CD4-positive, alpha-beta T cell (primary cell): ENCODE results near the gene SPOP. TPM values are rescaled to one million over a fixed set of nuclear protein-coding genes. Genes with fewer than 3 reads are reported as not detected.

ENCODE experiments used
- ATAC-seq: fragments of 200-7000 bp; cut with Tn5 transposase; one replicate; pipeline ENCODE4 v1.10.0; 2022; ENCODE audit warnings: mild to moderate bottlenecking; ENCODE audit not compliant: poor library complexity
- CTCF ChIA-PET: fragments of 350-600 bp; sonication (Branson Sonifier 250); formaldehyde crosslinking; loops from one replicate; lab custom pipeline; 2021; ENCODE audit warnings: antibody characterized with exemption, inconsistent platforms; lab: Charles Lee
- POLR2A ChIA-PET: fragments of 350-600 bp; sonication (Branson Sonifier 250); formaldehyde crosslinking; loops from one replicate; lab custom pipeline; 2021; ENCODE audit warnings: antibody characterized with exemption, inconsistent platforms; lab: Charles Lee
- DNase-seq, 14 experiments: peaks; one replicate each; pipeline ENCODE4 v3.0.0-alpha.2; 2013 to 2020; ENCODE audit warnings: mixed read lengths in 2 of 14
- H3K27ac ChIP-seq, 2 donors: one replicate each; pipeline versions ENCODE4 v1.5.1 to v1.7.0; 2013; ENCODE audit warnings: low read length in 2 of 2, low read depth in 1 of 2, mild to moderate bottlenecking in 1 of 2
- H3K27me3 ChIP-seq, 2 experiments: 1 replicate in 1 of 2; 2 replicates in 1 of 2; pipeline versions ENCODE4 v1.6.1 to v1.7.0; 2013; ENCODE audit warnings: low read length in 2 of 2, control low read depth in 1 of 2, mild to moderate bottlenecking in 1 of 2, moderate library complexity in 1 of 2; ENCODE audit not compliant: insufficient read depth in 2 of 2, control insufficient read depth in 1 of 2
- H3K36me3 ChIP-seq: one replicate; pipeline ENCODE4 v1.6.1; 2013; ENCODE audit warnings: low read length, control low read depth; ENCODE audit not compliant: insufficient read depth
- H3K4me1 ChIP-seq: one replicate; pipeline ENCODE4 v1.6.1; 2013; ENCODE audit warnings: low read length, control low read depth; ENCODE audit not compliant: insufficient read depth
- H3K4me3 ChIP-seq: one replicate; pipeline ENCODE4 v1.5.1; 2013; ENCODE audit warnings: mild to moderate bottlenecking, low read length, moderate library complexity
- H3K9me3 ChIP-seq, 2 experiments: 1 replicate in 1 of 2; 2 replicates in 1 of 2; pipeline versions ENCODE4 v1.6.1 to v1.7.0; 2013; ENCODE audit warnings: low read length in 2 of 2, mild to moderate bottlenecking in 2 of 2, control low read depth in 1 of 2, moderate library complexity in 1 of 2; ENCODE audit not compliant: control insufficient read depth in 1 of 2, insufficient read depth in 1 of 2
- H3K27ac Mint-ChIP-seq: one replicate; pipeline ENCODE4 v1.8.0; 2020; ENCODE audit warnings: mixed read lengths
- H3K27me3 Mint-ChIP-seq: one replicate; pipeline ENCODE4 v1.8.0; 2021; ENCODE audit warnings: mixed read lengths
- H3K36me3 Mint-ChIP-seq: one replicate; pipeline ENCODE4 v1.8.0; 2021; ENCODE audit warnings: low read depth, mixed read lengths
- H3K4me1 Mint-ChIP-seq: one replicate; pipeline ENCODE4 v1.8.0; 2021; ENCODE audit warnings: low read depth, mixed read lengths
- H3K4me3 Mint-ChIP-seq: one replicate; pipeline ENCODE4 v1.8.0; 2020; ENCODE audit warnings: mild to moderate bottlenecking, mixed read lengths
- H3K9me3 Mint-ChIP-seq: one replicate; pipeline ENCODE4 v1.8.0; 2020; ENCODE audit warnings: mixed read lengths
- CTCF ChIP-seq: fragments of 200-600 bp; IDR thresholded peaks from one replicate; pipeline ENCODE4 v1.8.0; 2022; ENCODE audit warnings: antibody characterized with exemption, mild to moderate bottlenecking
- intact Hi-C, 2 experiments: fragments of 100-400 bp; cut with DNase I in 1 of 2; cut with micrococcal nuclease in 1 of 2; formaldehyde crosslinking; loops; one replicate each; pipeline versions ENCODE4 v1.15.1 to v1.9.0; 2023 to 2025; cut with DNase I, micrococcal nuclease
- total RNA-seq, 174 experiments: library from RNA in 2 of 174; stranded (reverse) in 2 of 174; gene quantifications; one replicate each; pipeline ENCODE4 v1.2.3 and lab custom pipeline; 2021 to 2026

Gene SPOP
- total RNA-seq, 2 experiments from 2014 or later: 38.7 to 41.5 TPM

- ChIA-PET POLR2A (interaction anchor here (1.0 kb wide), 1 partner anchor 9 kb away, joined by 3 read pairs; no protein-coding TSS in a partner anchor), CTCF (interaction anchor here (0.7 to 2.9 kb wide), 3 partner anchors 12 to 43 kb away, joined by 5 to 7 read pairs (median 7); no protein-coding TSS in a partner anchor)
- DNase-seq: no peak
- ATAC-seq: no peak
- no peaks in the 10 kb centered on the region for H3K9me3 ChIP-seq
- intact Hi-C loops: loop anchor here in 1 of 2 experiments (10.0 kb wide), 1 partner anchor 82 kb away; no protein-coding TSS in a partner anchor
- TF ChIP-seq CTCF: no peak
- peaks cover 90% of the 10 kb centered on the region for H3K36me3 Mint-ChIP-seq
- H3K36me3 ChIP-seq: peaks cover 92% of the 10 kb centered on the region
- H3K4me3 Mint-ChIP-seq: no peak overlapping the region
- H3K27ac ChIP-seq: no peak overlapping the region
- H3K9me3 Mint-ChIP-seq: no peaks in the 10 kb centered on the region
- H3K27me3 Mint-ChIP-seq: no peaks in the 10 kb centered on the region
- H3K4me1 Mint-ChIP-seq: peaks cover 10% of the 10 kb centered on the region
- H3K4me1 ChIP-seq: no peaks in the 10 kb centered on the region
- no peak overlapping the region for H3K27ac Mint-ChIP-seq
- H3K27me3 ChIP-seq: no peaks in the 10 kb centered on the region
- H3K4me3 ChIP-seq: no peak overlapping the region
Measured at GRCh38 chr17:49613182-49613800, 64.6 kb downstream of the SPOP start.

GRCh38 chr17:49612726-49613125 lies 65.2 kb downstream of the SPOP start:
- Histone ChIP-seq H3K4me3 (no peak overlapping the region), H3K4me1 (no peaks in the 10 kb centered on the region), H3K27ac (no peak overlapping the region), H3K27me3 (no peaks in the 10 kb centered on the region), H3K9me3 (no peaks in the 10 kb centered on the region), H3K36me3 (peaks cover 92% of the 10 kb centered on the region)
- DNase-seq (no peak), ATAC-seq (no peak)
- no peak overlapping the region for H3K27ac Mint-ChIP-seq
- peaks cover 90% of the 10 kb centered on the region for H3K36me3 Mint-ChIP-seq
- H3K4me1 Mint-ChIP-seq: peaks cover 6% of the 10 kb centered on the region
- ChIA-PET POLR2A (interaction anchor here (1.0 kb wide), 1 partner anchor 9 kb away, joined by 3 read pairs; no protein-coding TSS in a partner anchor), CTCF (interaction anchor here (2.9 kb wide), 1 partner anchor 43 kb away, joined by 7 read pairs; no protein-coding TSS in a partner anchor)
- no peak for TF ChIP-seq CTCF
- no peaks in the 10 kb centered on the region for H3K27me3 Mint-ChIP-seq
- no peaks in the 10 kb centered on the region for H3K9me3 Mint-ChIP-seq
- no peak overlapping the region for H3K4me3 Mint-ChIP-seq
- intact Hi-C loops: loop anchor here in 1 of 2 experiments (10.0 kb wide), 1 partner anchor 82 kb away; no protein-coding TSS in a partner anchor

GRCh38 chr17:49610883-49611584 lies 66.9 kb downstream of the SPOP start:
- Mint-ChIP-seq H3K9me3 (no peaks in the 10 kb centered on the region), H3K4me1 (no peaks in the 10 kb centered on the region), H3K36me3 (peaks cover 85% of the 10 kb centered on the region), H3K27ac (peak overlapping the region; percentile 5), H3K4me3 (no peak overlapping the region), H3K27me3 (no peaks in the 10 kb centered on the region)
- intact Hi-C loops: loop anchor here in 1 of 2 experiments (10.0 kb wide), 1 partner anchor 84 kb away; no protein-coding TSS in a partner anchor
- no peak for ATAC-seq
- ChIA-PET POLR2A (interaction anchor here (1.2 kb wide), 1 partner anchor 76 kb away, joined by 3 read pairs; no protein-coding TSS in a partner anchor), CTCF (interaction anchor here (2.9 kb wide), 1 partner anchor 41 kb away, joined by 7 read pairs; no protein-coding TSS in a partner anchor)
- H3K27me3 ChIP-seq: no peaks in the 10 kb centered on the region
- DNase-seq: no peak
- H3K36me3 ChIP-seq: peaks cover 93% of the 10 kb centered on the region
- TF ChIP-seq CTCF: no peak
- H3K4me1 ChIP-seq: no peaks in the 10 kb centered on the region
- no peak overlapping the region for H3K27ac ChIP-seq
- H3K9me3 ChIP-seq: no peaks in the 10 kb centered on the region
- H3K4me3 ChIP-seq: no peak overlapping the region
